Left cardiac atrium (tissue), 4 donors: ENCODE results near the gene ZRANB1. TPM values are rescaled to one million over a fixed set of nuclear protein-coding genes. Genes with fewer than 3 reads are reported as not detected.
A peak's percentile ranks its signal among the peaks of the same experiment; 100 is the strongest.

Source experiments
- ATAC-seq, 2 donors: fragments of 200-7000 bp; cut with Tn5 transposase; one replicate each; pipeline ENCODE4 v1.9.1; 2020; ENCODE audit warnings: mild to moderate bottlenecking in 2 of 2, moderate library complexity in 2 of 2
- DNase-seq: peaks from one replicate; pipeline ENCODE4 v3.0.0-alpha.2; 2020
- intact Hi-C, 2 donors: fragments of 100-400 bp; cut with DNase I; formaldehyde crosslinking; loops; one replicate each; pipeline versions ENCODE4 v1.14.1 to v1.15.1; 2022 to 2023
- total RNA-seq, 2 donors: library from RNA; stranded (reverse); fragmentation: NEBNext Ultra II Directional; extraction: Animal tissue kit (Norgen Biotek cat#: 25700); gene quantifications; one replicate each; pipeline ENCODE4 v1.2.1, GENCODE V29; 2021
- donor health status: DM: no; HTN: yes; CAD: no.
- donor health status: DM: no; HTN: yes; CAD: no; lungs with severe emphysema.
- donor health status: DM: yes; HTN: yes; CAD: no.
- donor health status: Dilated cardiomyopathy.

ZRANB1 gene
- total RNA-seq, 2 donors from 2014 or later, result 22.9 to 25.7 TPM

DNA sequence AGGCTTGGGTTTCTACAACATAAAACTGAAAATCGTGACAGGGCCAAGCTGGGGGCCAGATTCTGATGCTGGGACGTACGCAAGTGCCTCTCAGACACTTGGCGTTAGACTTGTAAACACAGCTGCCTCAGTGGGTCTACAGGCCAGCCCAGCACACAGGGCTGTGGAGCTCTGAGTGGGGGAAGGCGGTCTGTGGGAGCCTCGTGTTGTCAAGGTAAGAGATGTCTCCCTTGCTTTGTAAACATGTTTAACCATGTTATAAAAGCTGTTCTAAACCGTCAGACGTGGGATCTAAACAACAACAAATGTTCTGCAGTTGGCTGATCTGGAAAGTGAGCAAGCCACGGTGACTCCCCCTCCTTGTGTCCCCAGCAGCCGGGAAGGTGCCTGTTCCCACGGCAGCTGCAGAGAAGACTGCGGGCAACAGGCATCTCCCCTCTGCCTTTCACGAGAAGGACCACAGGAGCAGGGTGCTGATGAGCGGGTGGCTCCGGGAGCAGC, 67.8 kb downstream of the ZRANB1 start:
- ATAC-seq (no peak), DNase-seq (no peak)
- intact Hi-C loops, result no loop called here

DNA sequence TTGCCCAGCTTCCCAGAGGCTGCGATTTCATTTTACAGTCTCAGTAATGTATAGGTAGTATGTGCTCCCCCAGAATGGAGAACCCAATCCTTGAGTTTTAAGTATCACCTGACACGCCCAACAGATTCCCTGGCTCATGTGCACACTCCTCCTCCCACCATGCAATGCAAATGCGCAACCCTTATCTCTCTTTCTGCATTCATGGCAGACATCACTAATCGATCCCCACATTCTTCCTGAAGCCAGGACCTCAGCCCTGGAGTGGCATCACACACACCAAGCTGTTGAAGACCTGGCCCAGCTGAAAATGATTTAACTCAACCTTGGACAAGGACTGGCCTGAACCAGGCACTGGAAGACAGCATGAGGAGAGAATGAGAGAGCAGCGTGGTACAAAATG, 68.4 kb downstream of the ZRANB1 start:
- DNase-seq, result no peak
- intact Hi-C loops, result no loop called here
- no peak for ATAC-seq

DNA sequence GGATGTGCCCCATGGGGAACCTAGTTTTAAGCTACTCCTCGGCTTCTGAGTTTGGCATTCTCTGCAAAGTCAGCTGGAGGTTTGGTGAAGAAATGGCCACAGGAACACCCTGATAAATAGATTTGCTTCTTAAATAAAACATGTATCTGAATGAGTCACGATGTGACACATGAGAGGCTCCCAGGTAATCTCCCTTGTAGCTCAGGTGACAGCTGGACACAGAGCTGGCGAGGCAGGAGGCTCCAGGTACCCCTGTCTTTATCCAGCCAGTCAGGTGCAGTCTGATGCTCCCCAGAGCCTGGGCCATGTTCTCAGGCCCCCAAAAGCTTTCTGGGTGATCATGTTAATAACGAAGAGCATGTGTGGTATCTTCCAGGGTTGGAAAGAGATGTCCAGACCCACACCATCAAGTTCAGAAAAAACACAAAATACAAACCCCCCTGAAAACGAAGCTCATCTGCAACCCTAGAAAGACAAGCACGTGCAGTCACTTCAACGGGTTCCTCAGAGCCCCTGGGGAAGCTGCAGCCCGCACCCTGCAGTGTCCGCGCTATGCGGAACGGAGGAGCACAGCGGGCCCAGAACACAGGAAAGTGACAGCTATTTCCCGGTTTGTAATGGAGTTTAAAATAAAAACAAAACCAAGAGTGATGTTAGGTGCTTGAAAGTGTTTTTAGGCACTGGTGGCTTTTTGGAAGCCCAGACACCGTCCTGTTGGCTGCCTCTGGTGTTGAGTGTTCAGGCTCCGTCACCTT, 69.4 kb downstream of the ZRANB1 start:
- no peak for DNase-seq

DNA sequence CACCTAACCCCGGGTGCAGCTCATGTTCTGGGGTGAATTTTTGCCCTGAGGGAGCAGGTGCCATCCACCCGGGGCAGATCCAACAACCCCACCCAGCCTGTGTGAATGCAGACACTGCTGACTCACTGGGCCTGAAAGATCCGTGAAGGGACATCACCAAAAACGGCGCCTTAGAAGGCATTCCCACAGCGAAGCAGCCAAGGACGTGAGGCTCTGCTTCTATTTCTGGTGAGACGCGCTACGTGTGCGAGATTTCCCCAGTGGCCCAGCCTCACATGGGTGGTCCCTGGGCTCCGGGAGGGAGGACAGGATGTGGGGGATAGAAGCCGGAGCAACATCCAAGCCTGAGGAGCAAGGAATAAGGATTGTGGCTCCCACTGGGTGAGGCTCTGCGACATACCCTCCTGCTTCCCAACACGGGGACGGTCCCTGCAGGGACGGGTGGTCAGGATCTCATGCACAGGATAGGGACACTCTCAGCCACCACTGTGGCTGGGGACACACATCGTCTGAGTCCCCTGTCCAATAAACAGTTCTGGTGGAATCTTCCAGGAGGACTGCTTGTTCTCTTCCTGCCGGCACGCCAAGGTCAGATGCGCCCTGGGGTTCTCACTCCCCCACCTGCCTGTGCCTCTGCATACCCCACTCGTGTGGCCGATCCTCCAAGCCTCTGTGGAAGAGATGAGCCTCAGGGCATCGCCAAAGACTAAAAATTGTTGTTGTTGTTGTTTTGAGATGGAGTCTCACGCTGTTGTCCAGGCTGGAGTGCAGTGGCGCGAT, 70.2 kb downstream of the ZRANB1 start:
- DNase-seq, result peak; percentile 50
- intact Hi-C loops, result no loop called here
- ATAC-seq, result peak; percentile 20 to 61

More for the DNA sequence above, 69.4 kb downstream of the ZRANB1 start:
- no peak for ATAC-seq
- intact Hi-C loops, result no loop called here

DNA sequence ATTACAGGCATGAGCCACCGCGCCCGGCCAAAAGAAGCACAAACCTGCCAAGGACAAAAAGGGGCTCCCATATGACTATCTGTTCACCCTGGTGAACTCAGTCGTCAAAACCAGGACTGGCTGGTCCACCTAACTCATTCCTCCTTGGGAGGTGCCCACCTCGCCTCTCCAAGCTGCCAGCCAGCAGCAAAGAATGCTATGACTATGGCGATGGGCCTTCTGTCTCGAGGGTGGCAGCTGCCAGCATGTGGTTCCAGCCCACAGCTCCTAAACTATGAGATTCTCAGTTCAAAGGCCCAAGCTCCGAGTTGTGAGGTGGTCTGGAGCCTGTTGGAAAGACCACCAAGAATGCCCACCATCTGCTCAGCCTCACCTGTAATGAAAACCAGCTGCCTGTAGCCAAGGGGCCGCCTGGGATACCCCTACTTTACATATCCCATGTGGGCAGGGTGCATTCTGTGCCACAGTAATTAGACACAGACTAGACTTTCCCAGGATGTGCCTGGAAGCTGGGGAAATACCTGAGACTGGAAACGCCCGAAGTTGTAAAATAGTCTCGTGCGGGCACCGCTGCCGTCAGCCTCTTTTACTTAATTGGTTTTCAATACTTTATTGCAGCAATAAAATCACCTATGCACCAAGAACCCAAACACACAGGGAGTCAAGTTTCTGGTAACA, 71.1 kb downstream of the ZRANB1 start:
- intact Hi-C loops, result no loop called here
- peak; percentile 10 for DNase-seq
- no peak for ATAC-seq

DNA sequence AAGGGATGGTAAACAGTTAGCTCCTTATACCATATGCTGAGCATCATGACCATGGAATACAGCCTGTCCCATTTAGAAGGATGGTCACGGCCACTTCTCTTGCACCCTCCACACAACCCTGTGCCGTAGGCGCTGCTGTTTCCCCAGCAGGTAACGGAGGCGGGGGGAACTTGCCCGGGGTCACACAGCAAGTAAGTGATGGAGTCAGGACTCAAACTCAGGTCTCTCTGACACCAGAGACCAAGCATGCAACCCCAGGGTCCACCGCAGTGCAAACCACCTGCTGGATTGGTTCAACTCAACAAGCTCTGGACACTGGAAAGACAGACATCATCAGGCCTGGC, 71.6 kb downstream of the ZRANB1 start:
- intact Hi-C loops, result no loop called here
- DNase-seq, result no peak
- ATAC-seq, result no peak

DNA sequence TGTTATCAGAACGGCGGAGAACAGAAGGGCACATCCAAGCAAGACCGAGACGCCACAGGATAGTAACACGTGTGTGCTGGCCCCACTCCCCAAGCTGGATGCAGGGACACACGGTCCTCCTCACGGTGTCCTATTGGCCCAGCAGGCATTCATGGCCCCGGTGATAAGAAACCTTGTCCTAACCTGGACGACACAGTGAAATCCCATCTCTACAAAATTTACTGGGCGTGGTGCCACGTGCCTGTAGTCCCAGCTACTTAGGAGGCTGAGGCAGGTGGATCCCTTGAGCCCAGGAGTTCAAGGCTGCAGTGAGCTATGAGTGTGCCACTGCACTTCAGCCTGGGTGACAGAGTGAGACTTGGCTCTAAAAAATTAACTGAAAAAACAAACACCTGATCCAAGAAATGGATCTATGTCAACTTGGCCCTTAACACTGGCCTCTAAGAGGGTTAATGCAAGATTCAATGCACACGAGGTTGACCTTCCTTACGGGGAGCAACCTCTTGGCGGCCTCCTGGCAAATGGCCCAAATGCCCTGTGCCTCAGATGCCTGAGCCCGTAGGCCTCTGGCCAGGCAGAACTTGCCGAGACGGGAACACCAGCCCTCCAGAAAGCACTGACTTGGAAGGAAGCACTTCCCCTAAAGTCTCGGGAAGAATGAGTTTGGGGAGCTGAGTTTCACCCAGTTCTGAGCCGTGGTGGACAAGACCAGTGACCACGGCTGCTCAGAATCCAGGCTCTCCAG, 72.3 kb downstream of the ZRANB1 start:
- intact Hi-C loops, result no loop called here
- DNase-seq (no peak), ATAC-seq (no peak)

DNA sequence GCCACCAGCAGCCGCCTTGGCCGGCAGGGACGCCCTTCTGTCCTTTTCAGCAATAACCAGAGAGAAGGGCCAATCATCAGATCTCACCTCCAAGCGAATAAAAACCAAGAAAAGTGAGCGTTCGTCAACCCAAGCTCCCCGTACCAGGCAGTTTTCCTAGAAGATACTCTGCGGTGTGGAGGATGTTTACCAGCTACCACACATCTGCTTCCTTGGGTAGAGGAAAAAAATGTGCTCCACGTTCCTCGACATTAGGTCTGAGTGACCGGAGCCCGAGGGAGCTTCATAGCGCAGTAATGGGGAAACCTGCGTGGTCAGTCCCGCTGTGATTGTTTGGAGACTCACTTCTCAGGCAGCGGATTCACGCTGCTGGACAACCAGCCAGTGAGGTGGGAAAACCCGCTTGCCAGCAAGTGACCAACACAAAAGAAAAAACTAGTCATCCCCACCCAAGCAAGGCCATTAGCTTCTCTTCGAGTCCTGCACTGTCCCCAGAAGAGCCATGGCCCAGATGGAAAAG, 73.0 kb downstream of the ZRANB1 start:
- DNase-seq (no peak), ATAC-seq (no peak)
- intact Hi-C loops, result no loop called here

DNA sequence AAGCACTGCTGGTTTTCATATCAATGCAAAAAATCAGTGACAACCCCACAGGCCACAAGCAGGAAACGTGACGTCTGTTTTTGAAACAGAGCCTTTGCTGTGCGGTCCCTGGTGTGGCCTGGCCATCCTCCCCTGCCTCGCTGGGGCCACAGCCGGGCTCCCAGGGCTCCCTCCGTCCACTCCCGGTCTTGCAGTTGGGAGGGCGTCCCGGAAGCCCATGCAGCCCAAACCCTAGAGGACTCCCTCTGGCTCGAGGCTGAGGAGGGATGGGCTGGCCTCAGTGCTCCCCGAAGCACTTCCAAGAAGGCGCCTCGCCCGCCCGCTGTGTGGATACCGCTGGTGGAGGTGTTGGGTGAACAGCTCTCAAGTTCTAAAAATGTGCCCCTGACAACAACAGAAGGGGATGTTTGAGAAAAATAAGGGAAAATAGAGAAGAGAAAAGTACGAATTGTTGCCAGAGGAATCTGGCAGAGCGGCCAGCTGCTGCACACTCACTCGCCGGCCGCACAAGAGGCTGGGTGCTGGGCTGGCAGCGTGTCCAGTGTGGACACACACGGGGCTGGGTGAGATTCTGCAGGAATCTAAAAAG, 73.5 kb downstream of the ZRANB1 start:
- DNase-seq (no peak), ATAC-seq (peak; percentile 37 to 57)

DNA sequence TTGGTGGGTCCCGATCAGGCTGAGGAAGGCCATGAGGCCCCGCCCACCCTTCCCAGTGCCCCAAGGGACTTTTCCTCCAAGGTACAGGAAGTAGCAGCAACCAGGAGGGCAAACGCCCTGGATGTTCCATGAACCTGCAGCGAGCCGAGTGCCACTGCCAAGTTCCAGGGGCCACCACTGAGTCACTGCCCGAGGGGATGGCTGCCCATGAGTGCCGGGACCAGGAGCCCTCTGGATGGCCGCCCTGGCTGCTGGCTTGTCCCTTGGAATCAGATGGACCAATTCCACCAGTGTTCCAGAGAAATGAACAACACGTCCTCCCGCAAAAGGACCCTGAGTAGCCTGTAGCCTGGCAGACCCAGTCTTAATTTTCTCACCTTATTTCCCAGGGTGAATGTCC, 74.2 kb downstream of the ZRANB1 start:
- peak; percentile 24 to 25 for ATAC-seq
- DNase-seq, result peak; percentile 52
- intact Hi-C loops, result no loop called here

More for the DNA sequence above, 73.5 kb downstream of the ZRANB1 start:
- intact Hi-C loops, result no loop called here

DNA sequence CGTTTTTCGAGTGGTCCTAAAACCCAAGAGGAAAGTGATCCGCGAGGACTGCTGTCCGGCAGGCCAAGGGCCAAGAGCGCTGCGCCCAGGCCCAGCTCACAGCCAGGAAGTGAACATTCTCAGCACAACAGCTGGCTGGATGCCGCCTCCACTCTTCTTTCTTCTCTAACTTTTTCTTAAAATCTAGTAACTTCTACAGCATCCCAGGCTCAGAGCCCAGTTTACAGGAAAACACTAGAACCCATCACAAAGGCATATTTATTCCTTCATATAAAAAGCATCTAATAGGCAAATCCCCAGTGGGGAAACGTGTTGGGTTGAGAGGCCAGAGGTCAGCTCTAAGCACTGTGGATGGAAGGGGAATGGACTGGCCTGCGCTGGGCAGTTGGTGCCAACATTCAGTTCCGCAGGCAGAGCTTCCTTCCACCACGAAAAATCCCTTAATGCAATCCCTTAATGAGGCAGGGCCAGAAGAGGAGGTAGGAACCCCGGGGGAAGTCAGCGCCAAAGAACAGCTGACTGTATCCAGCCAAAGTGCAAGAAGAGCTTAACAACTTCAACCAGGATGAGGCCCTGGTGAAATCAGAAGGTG, 74.8 kb downstream of the ZRANB1 start:
- intact Hi-C loops, result no loop called here
- DNase-seq, result peak; percentile 76

DNA sequence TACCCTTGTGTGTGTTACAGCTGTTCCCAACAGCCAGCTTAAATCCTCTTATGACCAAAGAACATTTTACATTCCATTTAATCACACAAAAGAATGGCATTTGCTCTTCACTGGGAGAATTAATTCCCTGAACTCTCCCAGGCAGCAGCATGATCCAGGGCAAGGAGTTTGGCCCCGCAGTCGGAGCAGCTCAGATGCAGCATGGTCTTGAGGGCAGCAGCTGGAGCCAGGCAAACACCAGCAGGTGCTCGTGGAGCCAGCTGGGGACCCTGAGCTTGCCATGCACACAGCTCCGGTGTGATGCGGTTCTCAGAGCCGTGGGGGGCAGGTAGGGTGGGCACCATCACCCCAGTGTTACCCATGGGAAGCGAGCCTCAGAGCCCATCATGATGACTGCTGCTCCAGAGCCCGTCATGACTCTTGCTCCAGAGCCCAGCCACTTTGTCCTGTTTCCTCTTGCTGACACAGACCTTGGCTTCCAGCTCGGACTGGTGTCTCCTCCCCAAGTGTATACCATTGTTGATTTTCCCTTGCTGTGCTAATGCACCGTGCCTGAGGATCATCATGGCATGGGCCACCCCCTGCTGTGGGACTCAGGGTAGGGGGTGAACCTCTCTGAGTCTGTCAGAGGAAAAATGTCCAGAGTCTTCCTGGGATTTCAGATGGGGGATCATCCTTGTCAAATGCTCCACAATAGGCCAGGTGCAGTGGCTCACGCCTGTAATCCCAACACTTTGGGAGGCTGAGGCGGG, 75.8 kb downstream of the ZRANB1 start:
- no peak for DNase-seq
- intact Hi-C loops, result no loop called here
- no peak for ATAC-seq

More for the DNA sequence above, 74.8 kb downstream of the ZRANB1 start:
- ATAC-seq, result peak; percentile 39 to 55

DNA sequence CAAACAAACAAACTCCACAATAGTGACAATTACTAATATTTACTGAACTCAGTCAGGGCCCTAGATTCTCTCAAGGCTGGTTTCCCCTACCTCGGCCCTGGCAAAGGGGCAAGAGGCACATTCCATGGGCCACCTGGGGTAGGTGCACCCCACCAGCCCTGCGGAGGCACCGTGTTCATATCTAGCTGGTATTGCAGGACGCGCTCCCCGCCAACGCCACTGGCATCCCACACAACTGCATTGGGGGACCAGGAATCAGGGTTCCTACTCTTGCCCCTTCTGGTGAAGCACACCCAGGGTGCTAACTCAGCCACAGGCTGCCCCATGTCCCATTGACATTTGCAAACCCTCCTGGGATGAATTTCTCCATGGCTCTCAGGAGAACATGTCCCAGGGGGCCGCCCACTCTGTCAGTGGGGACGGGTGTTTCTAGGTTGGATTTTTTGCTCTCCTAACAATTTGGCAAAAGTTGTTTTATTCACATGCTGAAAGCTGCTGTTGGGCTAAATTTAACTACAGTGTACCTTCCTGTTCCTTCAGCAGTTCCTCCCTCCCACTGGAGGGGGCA, 76.7 kb downstream of the ZRANB1 start:
- intact Hi-C loops, result no loop called here
- no peak for ATAC-seq
- no peak for DNase-seq

DNA sequence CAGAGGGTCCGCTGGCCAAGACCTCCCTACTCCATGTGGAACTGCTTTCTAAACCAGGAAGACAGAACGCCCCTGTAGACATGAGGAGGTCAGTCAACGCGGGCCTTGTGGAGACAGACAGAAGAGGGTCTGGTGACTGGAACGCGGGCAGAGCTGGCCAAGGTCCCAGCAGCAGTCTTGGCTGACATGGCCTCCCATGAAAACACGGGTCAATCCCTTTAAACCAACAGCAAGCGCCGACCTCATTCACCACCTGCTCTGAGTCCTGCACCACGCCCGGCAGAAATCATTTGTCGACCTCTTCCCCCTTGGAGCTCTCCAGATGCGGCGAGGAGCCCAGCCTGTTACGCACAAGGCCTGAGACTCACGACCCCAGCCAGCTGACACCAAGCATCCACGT, 78.5 kb downstream of the ZRANB1 start:
- intact Hi-C loops, result no loop called here
- ATAC-seq (no peak), DNase-seq (no peak)

DNA sequence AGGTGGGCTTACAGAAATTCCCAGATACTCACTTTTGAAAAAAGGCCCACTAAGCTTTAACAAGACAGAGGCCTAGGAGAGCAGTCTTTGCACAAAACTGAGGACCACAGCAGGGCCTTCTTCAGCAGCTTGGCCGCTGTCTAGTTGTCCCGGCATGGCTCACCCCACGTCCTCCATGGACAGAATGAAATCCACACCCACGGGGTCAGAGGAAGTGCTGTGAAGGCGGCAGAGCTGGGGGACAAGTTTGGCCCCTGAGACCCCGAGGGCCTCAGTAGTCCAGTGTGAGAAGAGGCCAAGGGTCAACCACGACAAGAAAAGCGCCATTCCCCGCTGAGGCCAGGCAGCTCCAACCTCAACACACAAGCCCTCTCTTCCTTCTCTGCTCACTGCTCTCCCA, 78.9 kb downstream of the ZRANB1 start:
- DNase-seq, result no peak
- no peak for ATAC-seq
- intact Hi-C loops, result no loop called here

DNA sequence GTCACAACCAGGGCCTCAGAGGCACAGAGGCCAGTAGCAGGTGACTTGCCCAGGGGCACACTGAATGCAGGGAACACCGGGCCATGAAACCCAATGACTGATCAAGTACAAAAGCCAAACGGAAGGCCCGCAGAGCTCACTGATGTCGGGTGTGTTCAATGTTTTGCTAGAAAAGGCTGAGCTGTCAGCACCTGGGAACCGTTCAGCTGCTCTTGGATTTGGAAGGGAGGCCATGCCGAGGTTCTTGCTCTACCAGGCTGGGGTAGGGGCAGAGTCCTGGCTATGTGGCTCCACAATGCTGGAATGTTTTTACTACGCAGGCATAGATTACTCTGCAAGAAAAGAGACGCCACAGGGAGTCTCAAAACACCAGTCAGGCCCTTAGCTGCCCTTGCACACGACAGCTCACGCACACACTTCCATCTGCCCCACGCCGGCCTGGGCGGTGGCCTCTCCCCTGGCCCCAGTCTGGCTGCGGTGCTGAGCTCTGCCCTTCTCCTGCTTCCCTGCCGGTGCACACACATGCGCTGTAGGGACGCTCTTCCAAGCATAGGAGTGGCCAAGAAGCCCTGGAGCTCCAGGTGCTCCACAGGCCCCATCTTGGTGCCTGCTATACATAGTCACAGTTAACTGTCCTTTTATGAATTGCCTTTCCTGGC, 79.9 kb downstream of the ZRANB1 start:
- DNase-seq (no peak), ATAC-seq (no peak)
- intact Hi-C loops, result no loop called here

DNA sequence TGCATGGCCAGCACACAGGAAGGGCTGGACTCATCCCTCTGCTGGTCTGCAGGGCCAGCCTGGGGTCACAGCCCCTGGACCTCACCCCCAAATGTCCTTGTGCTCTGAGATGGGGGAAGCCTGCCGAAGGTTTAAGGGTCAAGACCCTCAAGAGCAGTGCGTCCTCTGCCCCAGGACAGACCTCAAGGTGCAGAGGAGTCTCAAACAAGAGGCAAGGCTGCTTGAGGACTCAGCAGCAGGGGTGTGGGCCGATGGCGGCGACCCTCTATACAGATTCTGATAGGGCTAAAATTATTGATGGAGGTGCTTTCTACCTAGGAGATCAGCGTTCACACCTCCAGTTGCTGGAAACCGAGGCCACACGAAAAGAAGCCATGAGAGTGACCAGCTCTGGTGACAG, 80.7 kb downstream of the ZRANB1 start:
- ATAC-seq (no peak), DNase-seq (no peak)
- intact Hi-C loops, result no loop called here
